GM23248 (cell line): ENCODE measurements around the gene PRCC.

ENCODE experiments used
- EZH2 ChIP-seq: fragments of 200-600 bp; sonication (generic); IDR thresholded peaks from 2 replicates; pipeline ENCODE4 v1.6.1; 2018; ENCODE audit warnings: antibody characterized with exemption, mild to moderate bottlenecking; ENCODE audit not compliant: insufficient read depth, poor library complexity, severe bottlenecking
- EZH2phosphoT487 ChIP-seq: fragments of 200-600 bp; sonication (generic); IDR thresholded peaks from 2 replicates; pipeline ENCODE4 v1.6.1; 2018; ENCODE audit warnings: antibody characterized with exemption, moderate library complexity, mild to moderate bottlenecking, low read depth; ENCODE audit not compliant: insufficient read depth

DNA sequence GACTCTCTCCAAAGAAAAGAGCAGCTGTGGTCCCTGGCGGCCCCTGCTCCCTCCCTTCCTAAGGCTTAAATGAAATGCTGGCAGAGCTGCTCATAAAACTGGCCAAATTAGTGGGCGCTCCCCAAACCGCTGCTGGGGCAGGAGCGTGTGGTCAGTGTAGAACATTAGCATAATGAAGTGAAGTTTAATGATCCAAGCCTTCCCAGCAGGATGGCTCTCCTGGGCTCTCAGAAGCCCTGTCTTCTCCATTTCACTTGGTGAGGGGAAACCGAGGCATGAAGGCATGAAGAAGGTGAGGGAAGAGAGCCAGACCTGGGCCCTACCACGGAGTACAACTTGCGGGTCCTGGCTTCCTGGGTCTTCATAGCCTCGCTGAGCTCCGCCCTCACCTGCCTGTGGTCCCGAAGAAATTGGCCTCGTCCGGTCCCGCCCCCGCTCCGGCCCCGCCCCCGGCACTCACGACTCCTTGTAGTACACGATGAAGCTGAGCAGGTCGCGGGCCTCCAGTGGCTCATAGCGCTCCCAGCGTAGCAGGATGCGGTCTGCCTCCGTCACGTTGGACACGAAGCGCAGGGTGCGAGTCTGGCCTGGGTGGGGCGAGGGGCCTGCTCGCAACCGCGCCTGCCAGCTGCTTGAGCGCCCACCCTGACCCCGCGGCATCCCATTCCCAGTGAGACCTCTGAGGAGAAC lies 81.3 kb downstream of the PRCC start:
- TF ChIP-seq EZH2 (no peak), EZH2phosphoT487 (no peak)
